GM23248 (cell line): ENCODE data around the gene CADPS.

Experiments used
- EZH2 ChIP-seq: fragments of 200-600 bp; sonication (generic); IDR thresholded peaks from 2 replicates; pipeline ENCODE4 v1.6.1; 2018; ENCODE audit warnings: antibody characterized with exemption, mild to moderate bottlenecking; ENCODE audit not compliant: insufficient read depth, poor library complexity, severe bottlenecking
- EZH2phosphoT487 ChIP-seq: fragments of 200-600 bp; sonication (generic); IDR thresholded peaks from 2 replicates; pipeline ENCODE4 v1.6.1; 2018; ENCODE audit warnings: antibody characterized with exemption, moderate library complexity, mild to moderate bottlenecking, low read depth; ENCODE audit not compliant: insufficient read depth

GRCh38 chr3:62873761-62874710, 1.2 kb downstream of the CADPS start:
- TF ChIP-seq EZH2 (no peak), EZH2phosphoT487 (no peak)
